Astrocyte of the hippocampus (primary cell): ENCODE measurements around the gene SHLD1.
"Not testable (repeated sequence)": the region's sequence is repeated elsewhere in the genome, so short reads cannot be mapped to it uniquely, and the experiment has no call there.

Experiments
- DNase-seq: peaks from one replicate; pipeline ENCODE4 v3.0.0; 2011; ENCODE audit warnings: low read depth, low spot score

SHLD1 gene

GRCh38 chr20:5780846-5781217 is 30.6 kb downstream of the SHLD1 start:
- no peak for DNase-seq

GRCh38 chr20:5781367-5781766 is 31.2 kb downstream of the SHLD1 start:
- DNase-seq: not testable (repeated sequence)

- DNase-seq: peak; percentile 71
Observed at GRCh38 chr20:5781798-5782750, 31.9 kb downstream of the SHLD1 start.

- DNase-seq: no peak
Observed at GRCh38 chr20:5784735-5785134, 34.5 kb downstream of the SHLD1 start.

- DNase-seq: no peak
Observed at GRCh38 chr20:5785146-5785545, 34.9 kb downstream of the SHLD1 start.

- peak; percentile 84 for DNase-seq
Observed at GRCh38 chr20:5786930-5787795, 37.0 kb downstream of the SHLD1 start.

GRCh38 chr20:5787796-5788165 is 37.6 kb downstream of the SHLD1 start:
- DNase-seq: no peak

GRCh38 chr20:5788385-5788895 is 38.2 kb downstream of the SHLD1 start:
- peak; percentile 87 for DNase-seq

- no peak for DNase-seq
Observed at GRCh38 chr20:5789827-5790226, 39.6 kb downstream of the SHLD1 start.

GRCh38 chr20:5793916-5794315 is 43.7 kb downstream of the SHLD1 start:
- DNase-seq: no peak

GRCh38 chr20:5796331-5797040 is 46.3 kb downstream of the SHLD1 start:
- DNase-seq: no peak

- no peak for DNase-seq
Observed at GRCh38 chr20:5797165-5797564, 47.0 kb downstream of the SHLD1 start.

- no peak for DNase-seq
Observed at GRCh38 chr20:5797843-5798462, 47.8 kb downstream of the SHLD1 start.

GRCh38 chr20:5803754-5804303 is 53.6 kb downstream of the SHLD1 start:
- DNase-seq: not testable (repeated sequence)

GRCh38 chr20:5806457-5807263 is 56.5 kb downstream of the SHLD1 start:
- DNase-seq: no peak

GRCh38 chr20:5807431-5807830 is 57.2 kb downstream of the SHLD1 start:
- no peak for DNase-seq

GRCh38 chr20:5808901-5809300 is 58.7 kb downstream of the SHLD1 start:
- no peak for DNase-seq

GRCh38 chr20:5809495-5809894 is 59.3 kb downstream of the SHLD1 start:
- no peak for DNase-seq

- no peak for DNase-seq
Observed at GRCh38 chr20:5810800-5811422, 60.7 kb downstream of the SHLD1 start.

GRCh38 chr20:5811746-5812145 is 61.5 kb downstream of the SHLD1 start:
- no peak for DNase-seq
